NCI-H187 treated with DMSO at 0.1 percent for 48 hours (cell line): ENCODE measurements around the gene MUC16.
"Not testable (repeated sequence)": the region's sequence is repeated elsewhere in the genome, so short reads cannot be mapped to it uniquely, and the experiment has no call there.

Source experiments
- DNase-seq: peaks from one replicate; lab custom pipeline; 2025; lab: John Stamatoyannopoulos, UW

Gene MUC16

DNA sequence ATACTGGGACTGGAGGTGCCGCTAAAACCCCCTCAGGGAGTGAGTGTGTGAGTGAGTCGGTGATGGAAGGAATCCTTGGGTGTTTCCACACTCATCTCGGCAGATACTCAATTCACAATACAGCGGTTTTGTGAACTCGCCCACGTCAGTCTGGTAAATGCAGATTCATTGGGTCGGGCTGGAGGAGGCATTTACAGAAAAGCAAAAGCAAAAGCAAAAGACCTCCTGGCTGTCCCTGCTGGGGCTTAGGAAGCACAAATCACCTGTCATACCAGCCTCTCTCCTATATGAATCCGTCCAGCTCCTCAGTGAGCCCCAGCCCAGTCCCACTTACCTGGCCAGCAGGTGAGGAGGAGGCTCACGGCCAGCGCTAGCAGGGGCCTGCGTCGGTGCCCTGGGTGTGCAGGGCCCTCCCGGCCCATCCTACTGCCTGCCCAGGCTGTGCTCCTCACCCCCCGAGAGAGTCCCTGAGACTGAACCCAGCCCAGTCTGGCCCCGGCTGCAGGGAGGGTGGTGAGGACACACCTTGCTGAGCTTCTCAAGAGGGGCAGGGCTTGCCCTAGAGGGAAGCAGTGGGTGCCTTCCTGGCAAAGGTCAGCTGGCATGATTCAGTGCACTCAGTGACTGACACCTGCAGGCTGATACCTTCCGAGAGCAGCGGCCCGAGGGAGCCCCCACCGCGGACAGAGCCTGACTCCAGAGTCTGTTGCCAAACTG is at the start of gene MUC16:
MUC16 (minus strand) TSS at position 475 of the 717 bp plus-strand sequence.
- DNase-seq, result no peak

DNA sequence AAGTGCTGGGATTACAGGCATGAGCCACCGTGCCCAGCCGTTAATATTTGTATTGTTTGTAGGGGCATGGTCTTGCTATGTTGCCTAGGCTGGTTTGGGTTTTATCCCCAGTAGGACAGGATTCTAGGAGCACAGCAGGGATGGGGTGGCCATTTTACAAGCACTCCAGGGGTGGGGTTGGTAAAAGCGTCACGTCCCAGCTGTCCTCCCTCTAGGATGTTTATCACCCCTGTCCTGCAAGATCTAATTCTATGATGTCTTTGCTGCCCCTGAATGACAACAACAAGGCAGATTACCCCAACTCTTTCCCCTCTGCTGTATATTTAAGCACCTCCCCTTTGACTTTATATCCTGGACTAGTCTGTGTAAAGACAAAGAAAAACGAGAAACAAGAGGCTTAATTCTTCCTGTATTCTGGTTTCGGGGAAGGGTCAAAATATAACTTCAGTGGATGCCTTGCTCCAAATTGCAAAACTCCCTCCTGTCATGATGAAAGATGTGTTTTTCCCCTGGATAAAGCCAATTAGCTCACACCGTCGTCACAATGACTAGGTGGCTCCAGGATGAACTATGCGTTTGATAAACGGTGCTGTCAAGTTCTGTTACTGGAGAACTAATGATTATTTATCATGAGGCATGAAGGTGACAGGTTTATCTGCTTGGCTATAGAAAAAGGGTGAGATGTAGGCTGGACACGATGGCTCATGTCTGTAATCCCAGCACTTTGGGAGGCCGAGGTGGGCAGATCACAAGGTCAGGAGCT is 48.9 kb upstream of the MUC16 start:
- no peak for DNase-seq

GRCh38 chr19:9057505-9058258 is 47.5 kb upstream of the MUC16 start:
- no peak for DNase-seq

DNA sequence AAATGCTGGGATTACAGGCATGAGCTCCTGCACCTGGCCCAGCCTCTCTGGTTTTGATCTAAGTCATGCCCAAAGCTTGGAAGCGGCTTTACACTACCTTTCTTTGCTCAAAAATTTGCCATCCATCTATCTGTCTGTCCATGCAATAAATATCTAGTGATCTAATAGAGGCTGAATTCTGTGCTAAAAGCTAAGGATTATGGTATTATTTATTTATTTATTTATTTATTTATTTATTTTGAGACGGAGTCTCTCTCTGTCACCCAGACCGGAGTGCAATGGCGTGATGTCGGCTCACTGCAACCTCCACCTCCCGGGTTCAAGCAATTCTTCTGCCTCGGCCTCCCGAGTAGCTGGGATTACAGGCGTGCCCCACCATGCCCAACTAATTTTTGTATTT is 45.9 kb upstream of the MUC16 start:
- DNase-seq, result not testable (repeated sequence)

GRCh38 chr19:9054765-9055164 is 44.6 kb upstream of the MUC16 start:
- no peak for DNase-seq

DNA sequence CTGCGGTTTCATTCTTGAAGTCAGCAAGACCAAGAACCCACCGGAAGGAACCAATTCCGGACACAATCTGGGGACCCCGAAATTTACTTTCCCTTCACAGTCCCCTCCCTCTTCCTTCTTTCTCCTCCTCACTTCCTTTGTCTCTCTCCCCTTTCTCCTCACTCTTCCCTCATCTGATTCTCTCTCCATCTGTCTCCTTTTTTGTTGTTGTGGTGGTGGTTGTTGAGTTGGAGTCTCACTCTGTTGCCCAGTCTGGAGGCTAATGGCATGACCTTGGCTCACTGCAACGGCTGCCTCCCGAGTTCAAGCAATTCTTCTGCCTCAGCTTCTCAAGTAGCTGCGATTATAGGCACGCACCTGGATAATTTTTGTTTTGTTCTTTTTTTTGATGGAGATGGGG is 44.0 kb upstream of the MUC16 start:
- no peak for DNase-seq

- DNase-seq, result not testable (repeated sequence)
These were observed 43.5 kb upstream of the MUC16 start for GRCh38 chr19:9053674-9054073.

- no peak for DNase-seq
These were observed 42.7 kb upstream of the MUC16 start for GRCh38 chr19:9052894-9053293.

DNA sequence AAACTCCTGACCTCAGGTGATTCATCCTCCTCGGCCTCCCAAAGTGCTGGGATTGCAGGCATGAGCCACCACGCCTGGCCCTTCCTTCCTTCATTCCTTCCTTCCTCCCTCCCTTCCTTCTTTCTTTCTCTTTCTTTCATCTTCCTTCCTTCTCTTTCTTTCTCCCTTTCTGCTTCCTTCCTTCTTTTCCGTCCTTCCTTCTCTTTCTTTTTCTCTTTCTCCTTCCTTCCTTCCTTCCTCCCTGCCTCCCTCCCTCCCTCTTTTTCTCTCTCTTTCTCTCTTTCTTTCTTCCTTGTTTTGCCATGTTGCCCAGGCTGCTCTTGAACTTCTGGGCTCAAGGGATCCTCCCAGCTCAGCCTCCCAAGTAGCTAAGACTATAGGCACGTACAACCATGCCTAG is 36.5 kb upstream of the MUC16 start:
- DNase-seq, result no peak

GRCh38 chr19:9044449-9044848 is 34.2 kb upstream of the MUC16 start:
- DNase-seq, result no peak

GRCh38 chr19:9043524-9043923 is 33.3 kb upstream of the MUC16 start:
- DNase-seq, result no peak

DNA sequence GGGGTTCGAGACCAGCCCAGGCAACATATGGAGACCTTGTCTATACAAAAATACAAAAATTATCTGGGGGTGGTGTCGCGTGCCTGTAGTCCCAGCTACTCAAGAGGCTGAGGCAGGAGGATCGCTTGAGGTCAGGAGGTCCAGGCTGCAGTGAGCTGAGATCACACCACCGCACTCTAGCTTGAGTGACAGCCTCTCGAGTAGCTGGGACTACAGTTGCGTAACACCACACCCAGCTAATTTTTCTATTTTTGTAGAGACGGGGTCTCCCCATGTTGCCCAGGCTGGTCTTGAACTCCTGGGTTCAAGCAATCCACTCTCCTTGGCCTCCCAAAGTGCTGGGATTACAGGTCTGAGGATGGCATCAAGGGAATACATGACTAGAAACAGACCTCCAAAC is 30.8 kb upstream of the MUC16 start:
- DNase-seq, result no peak

- DNase-seq, result no peak
These were observed 29.9 kb upstream of the MUC16 start for GRCh38 chr19:9040131-9040530.

- no peak for DNase-seq
These were observed 29.5 kb upstream of the MUC16 start for GRCh38 chr19:9039728-9040127.

GRCh38 chr19:9037400-9038062 is 27.3 kb upstream of the MUC16 start:
- no peak for DNase-seq

DNA sequence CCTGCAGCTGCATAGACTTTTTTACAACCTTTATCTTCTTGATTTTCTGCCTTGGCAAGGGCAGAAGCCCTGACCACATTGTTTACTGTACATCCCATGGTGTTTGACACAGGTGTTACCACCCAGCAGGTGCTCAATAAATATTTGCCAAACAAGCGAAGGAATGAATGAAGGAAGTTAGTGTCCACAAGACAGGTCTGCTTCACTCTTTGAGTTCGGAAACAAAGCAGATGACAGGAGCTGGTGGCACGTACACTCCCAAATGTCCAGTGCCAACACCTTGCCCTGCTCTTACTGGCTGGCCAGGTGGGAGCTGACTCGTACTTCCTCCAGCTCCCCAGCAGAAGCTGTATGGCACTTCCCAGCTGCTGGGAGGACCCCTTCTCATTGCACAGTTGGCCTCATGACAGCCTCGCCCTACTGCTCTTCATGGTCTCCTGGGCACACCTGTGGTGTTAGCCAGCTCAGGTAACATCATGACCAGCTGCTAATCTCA is 22.0 kb upstream of the MUC16 start:
- no peak for DNase-seq

DNA sequence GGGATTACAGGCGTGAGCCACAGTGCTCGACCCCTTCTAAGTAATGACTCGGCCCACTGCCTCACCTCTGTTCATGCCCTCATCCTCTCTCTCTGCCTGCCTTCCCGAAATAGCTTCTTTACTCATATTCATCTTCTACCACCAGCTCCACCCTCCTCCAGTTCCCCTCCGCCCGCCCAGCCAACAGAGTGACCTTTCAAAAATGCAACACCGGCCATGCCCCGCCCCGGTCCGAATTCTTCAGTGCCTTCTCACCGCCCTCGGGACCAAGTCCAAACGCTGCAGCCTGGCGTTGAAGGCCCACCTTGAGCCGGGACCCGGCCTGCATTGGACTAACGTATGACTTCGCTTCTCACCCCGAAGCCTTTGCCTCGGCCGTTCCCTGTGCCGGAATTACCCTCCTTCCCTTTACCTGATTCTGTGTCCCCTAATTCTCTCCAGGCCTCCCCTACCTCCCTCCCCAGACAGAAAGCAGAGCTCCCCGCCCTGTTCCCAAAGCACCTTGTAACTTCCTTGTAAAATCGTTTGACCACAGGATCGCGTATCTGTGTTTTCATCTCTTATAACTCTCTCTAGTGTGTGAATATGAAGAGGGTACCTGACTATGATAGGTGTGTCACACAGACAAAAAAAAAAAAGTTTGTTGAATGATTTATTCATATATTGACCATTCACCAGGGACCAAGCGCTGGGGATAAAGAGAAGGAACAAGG is 8.1 kb upstream of the MUC16 start:
- no peak for DNase-seq

DNA sequence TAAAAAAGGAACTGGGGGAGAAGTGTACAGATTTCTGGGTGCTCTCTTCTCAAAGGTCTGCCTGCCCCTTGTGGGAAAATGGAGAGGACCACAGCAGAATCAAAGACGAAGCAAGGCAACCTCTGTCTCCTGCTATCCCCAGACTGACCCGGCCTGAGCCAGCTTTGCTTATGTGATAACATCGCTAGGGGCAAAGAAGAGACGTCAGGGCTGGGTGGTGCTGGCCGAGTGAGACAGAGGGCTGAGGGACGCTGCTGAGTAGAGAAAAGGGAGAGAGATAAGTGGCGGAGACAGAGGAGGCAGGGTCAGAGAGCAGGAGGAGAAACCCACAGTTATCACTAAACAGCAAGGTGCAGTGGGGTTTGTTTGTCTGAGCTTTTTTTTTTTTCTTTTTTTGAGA is 4.6 kb upstream of the MUC16 start:
- DNase-seq, result no peak

DNA sequence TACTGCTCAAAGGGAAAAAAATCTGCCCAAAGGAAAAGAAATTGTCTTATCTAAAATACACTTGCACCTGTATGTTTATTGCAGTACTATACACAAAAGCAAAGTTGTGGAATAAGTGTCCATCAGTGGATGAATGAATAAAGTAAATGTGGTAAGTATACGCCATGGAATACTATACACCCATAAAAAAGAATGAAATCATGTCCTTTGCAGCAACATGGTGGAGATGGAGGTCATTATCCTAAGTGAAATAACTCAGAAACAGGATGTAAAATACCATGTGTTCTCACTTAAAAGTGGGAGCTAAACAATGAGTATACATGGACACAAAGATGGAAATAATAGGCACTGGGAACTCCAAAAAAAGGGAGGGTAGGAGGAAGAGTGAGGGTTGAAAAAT is 3.8 kb upstream of the MUC16 start:
- no peak for DNase-seq

GRCh38 chr19:9011875-9012274 is 1.7 kb upstream of the MUC16 start:
- no peak for DNase-seq

GRCh38 chr19:9010693-9011092 is 484 bp upstream of the MUC16 start:
- DNase-seq, result no peak

DNA sequence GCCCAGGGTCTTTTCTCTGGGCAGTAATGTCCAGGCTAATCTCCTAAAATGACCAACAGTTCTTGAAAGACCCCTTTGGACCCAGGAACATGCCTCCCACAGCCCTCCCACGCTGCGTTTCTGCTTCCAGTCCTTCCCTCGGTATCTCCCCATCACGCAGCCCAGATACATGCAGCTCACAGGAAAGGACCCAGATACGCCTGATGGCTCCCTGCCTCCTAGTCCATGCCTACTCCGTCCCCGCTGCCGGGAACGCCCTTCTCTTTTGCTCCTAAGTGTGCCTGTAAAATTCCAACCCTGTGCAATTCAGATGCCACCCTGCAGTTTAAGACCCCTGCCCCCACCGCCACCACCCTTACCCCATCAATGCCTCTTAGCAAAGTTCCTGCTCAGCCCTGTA is 778 bp downstream of the MUC16 start:
- no peak for DNase-seq
